ENCODE data around the gene POLR1G. TPM values are rescaled to one million over a fixed set of nuclear protein-coding genes. Genes with fewer than 3 reads are reported as not detected.

The POLR1G gene
- total RNA-seq, 1 experiment from 2014 or later: 30.5 TPM

GRCh38 chr19:45418802-45419201 lies 12.4 kb downstream of the POLR1G start:
- DNase-seq (ENCODE audit: low read depth, low spot score) (no peak), ATAC-seq (no peak)
- TF ChIP-seq ZBTB33 (IDR thresholded peaks at IDR 0.05; ENCODE audit: extremely low read depth, insufficient replicate concordance, low read length) (no peak), POLR2AphosphoS5 (IDR thresholded peaks at IDR 0.05; ENCODE audit: low read depth, low read length) (no peak), ZNF274 (IDR thresholded peaks at IDR 0.05; ENCODE audit: low read depth, low read length) (no peak), ZFX (IDR thresholded peaks at IDR 0.05) (no peak), RAD21 (IDR thresholded peaks at IDR 0.05; ENCODE audit: low read depth) (no peak), EGR1 (IDR thresholded peaks at IDR 0.05; ENCODE audit: low read depth) (no peak), TCF7L2 (IDR thresholded peaks at IDR 0.05; ENCODE audit: borderline replicate concordance, extremely low read depth, insufficient read depth, insufficient read length) (no peak), EZH2 (IDR thresholded peaks at IDR 0.05) (no peak), JUND (IDR thresholded peaks at IDR 0.05) (no peak)
- TF ChIP-seq, protein P1, sequence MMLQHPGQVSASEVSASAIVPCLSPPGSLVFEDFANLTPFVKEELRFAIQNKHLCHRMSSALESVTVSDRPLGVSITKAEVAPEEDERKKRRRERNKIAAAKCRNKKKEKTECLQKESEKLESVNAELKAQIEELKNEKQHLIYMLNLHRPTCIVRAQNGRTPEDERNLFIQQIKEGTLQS (IDR thresholded peaks at IDR 0.05): no peak
- CTCF ChIA-PET: no interaction called here
- Histone ChIP-seq H4K20me1 (ENCODE audit: insufficient read depth) (no peaks in the 10 kb centered on the region), H2AFZ (ENCODE audit: low read depth, low read length, poor library complexity, severe bottlenecking) (no peak overlapping the region), H3K4me1 (ENCODE audit: control insufficient read depth in 1 of 2, insufficient read depth in 2 of 2, low read length in 2 of 2) (peaks cover 13 to 50% of the 10 kb centered on the region in 2 experiments), H3K27ac (ENCODE audit: low read depth, low read length) (no peak overlapping the region), H3K9ac (ENCODE audit: low read length) (no peak overlapping the region), H3K4me2 (ENCODE audit: low read length) (no peak overlapping the region), H3K4me3 (replicated peaks in 1 of 2; ENCODE audit: low read depth in 1 of 2, low read length in 2 of 2) (no peak overlapping the region), H3K27me3 (ENCODE audit: insufficient read depth, low read length) (no peaks in the 10 kb centered on the region), H3K9me3 (ENCODE audit: control insufficient read depth in 1 of 2, insufficient read depth in 1 of 2, low read depth in 1 of 2, low read length in 2 of 2) (no peaks in the 10 kb centered on the region), H3K9me2 (ENCODE audit: insufficient read depth) (no peaks in the 10 kb centered on the region), H3K36me3 (ENCODE audit: control insufficient read depth in 1 of 2, insufficient read depth in 2 of 2, low read length in 2 of 2) (peaks cover 18 to 34% of the 10 kb centered on the region in 2 experiments; a peak in 3 of 4 replicates), H3K79me2 (ENCODE audit: insufficient read depth, low read length) (peaks cover 41% of the 10 kb centered on the region)
- POLR2A ChIA-PET: no interaction called here
- intact Hi-C loops (cut with micrococcal nuclease): no loop called here
- BruUV-seq (replicated peaks): no TSS peak
- RAD21 ChIA-PET (ENCODE audit: low non-redundant PET in 1 of 2, low total read pairs in 2 of 2, uncharacterized antibody in 2 of 2, unreplicated experiment in 2 of 2): no interaction called here

All from HCT116 (cell line).